Inferior parietal cortex (tissue), 1 donor: ENCODE data around the gene ENKD1.

Experiments used
- DNase-seq: peaks from one replicate; pipeline ENCODE4 v3.0.0-alpha.2; 2016; ENCODE audit errors: extremely low spot score

Gene ENKD1

DNA sequence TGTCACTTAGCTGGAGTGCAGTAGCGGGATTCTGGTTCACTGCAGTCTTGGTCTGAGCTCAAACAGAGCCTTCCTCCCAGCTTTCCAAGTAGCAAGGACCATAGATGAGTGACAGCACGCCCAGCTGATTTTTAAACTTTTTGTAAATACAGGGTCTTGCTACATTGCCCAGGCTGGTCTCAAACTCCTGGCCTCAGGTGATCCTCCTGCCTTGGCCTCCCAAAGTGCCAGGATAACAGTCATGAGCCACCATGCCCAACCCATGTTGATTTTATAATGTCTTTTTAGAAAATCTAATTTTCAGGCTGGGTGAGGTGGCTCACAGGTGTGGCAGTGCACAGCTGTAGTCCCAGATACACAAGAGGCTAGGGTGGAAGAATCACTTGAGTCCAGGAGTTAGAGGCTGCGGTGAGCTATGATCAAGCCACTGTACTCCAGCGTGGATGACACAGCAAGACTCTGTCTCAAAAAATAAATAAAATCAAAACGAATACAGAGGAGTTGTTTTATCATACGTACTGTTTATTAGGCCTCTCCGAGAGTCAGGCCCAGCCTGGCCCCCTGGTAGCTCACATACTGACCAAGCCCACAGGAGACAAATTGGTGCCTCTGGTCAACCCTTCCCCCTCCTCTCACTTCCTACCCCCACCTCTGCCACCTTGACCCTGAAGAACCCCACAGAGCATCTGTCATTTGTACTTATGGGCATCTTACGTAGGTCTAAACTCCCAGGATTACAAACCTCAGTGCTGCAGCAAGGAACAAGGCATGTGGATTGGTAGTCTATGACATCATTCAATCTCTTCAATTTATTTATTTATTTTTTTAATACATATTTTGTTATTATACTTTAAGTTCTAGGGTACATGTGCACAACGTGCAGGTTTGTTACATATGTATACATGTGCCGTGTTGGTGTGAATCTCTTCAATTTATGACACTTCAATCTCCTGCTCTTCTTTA lies 13.7 kb upstream of the ENKD1 start:
- DNase-seq: no peak

DNA sequence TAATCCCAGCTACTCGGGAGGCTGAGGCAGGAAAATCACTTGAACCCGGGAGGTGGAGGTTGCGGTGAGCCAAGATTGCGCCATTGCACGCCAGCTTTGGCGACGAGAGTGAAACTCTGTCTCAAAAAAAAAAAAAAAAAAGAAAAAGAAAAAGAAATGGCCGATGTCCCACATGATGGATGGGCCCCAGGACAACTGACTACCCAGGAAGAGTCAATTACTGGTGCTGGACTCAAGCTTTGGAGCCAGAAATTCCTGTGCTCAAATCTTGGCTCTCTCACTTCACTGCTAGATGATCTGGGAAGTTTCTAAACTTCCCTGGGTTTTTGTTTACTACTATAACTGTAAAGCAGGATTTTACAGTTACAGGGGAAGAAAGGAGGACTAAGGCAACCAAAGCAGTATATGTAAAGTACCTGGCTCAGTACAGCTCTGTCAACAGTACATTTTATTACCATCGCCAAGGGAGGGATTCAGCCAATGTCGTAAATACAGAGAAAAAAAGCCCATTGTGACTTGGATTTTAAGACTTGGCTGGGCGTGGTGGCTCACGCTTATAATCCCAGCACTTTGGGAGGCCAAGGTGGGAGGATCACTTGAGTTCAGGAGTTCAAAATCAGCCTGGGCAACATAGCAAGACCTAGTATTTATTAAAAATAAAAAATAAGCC lies 11.9 kb upstream of the ENKD1 start:
- no peak for DNase-seq

DNA sequence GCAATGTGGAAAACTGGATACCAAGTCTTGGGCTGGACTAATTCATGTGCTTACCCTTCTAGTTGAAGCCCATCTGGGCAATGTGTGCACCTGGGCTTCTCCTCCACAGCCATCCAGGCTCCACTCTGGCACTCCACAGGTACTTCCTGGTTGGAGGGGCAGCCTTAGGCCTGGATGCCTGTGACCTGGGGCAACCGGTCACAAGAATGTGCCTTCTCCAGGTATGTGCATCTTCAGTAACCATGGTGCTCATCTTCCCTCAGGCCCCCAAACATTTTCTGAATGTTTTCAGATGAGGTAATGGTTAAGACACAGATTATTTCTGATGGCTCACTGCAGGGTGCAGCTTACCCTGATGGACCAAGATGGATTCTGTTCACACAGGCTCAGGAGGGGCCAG lies 11.2 kb upstream of the ENKD1 start:
- no peak for DNase-seq

- no peak for DNase-seq
Measured at GRCh38 chr16:67676939-67677338, 10.4 kb upstream of the ENKD1 start.

GRCh38 chr16:67676516-67676915 lies 10.0 kb upstream of the ENKD1 start:
- DNase-seq: no peak

DNA sequence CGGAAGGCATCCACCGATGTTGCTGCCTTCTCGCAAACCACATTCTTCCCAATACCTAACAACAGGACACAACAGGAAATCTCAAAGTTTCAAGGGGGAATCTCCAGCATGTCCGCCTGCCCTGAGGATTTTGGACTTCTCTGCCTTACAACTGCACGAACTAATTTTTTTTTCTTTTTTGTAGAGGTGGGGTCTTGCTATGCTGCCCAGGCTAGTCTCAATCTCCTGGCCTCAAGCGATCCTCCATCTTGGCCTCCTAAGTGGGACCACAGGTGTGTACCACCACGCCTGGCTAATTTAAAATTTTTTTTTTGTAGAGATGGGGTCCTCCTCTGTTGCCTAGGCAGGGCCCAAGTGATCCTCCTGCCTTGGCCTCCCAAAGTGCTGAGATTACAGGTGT lies 9.4 kb upstream of the ENKD1 start:
- DNase-seq: no peak

DNA sequence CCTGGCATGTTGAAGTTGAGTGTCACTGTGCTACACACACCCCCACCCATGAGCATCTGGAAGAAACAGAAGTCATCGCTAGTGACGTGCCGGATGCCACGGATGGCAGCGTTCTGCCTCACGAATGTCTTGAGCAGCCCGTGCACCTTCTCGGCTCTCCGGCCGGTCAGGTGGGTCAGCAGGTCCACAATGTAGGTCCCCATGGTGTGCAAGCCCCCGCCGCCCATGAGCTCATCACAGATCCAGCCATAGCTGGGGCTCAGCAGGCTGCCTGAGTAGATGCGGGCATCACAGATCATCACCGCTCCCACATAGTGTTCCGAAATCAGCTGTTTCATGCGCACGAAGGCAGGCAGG lies 9.0 kb upstream of the ENKD1 start:
- no peak for DNase-seq

- DNase-seq: no peak
Measured at GRCh38 chr16:67674851-67675578, 8.5 kb upstream of the ENKD1 start.

GRCh38 chr16:67673712-67674580 lies 7.4 kb upstream of the ENKD1 start:
- no peak for DNase-seq

GRCh38 chr16:67672739-67673662 lies 6.5 kb upstream of the ENKD1 start:
- peak; percentile 66 for DNase-seq

DNA sequence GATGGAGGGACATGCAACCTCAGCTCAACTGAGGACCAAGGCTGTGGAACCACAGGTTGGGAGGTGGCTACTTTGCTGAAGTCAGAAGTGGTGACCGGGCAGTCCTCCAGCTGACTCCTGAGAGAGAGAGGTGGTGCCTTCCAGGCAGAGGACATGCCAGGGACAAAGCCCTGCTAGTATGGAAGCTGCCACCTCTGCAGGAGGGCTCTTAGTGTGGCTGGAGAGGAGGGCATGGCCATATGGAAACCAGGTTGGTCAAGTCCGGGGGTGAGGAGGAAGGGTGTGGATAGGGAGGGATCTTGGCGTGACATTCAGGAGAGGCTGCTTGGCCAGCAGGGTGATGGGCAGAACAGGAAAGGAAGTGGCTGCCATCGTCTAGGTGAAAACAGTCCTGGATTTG lies 5.8 kb upstream of the ENKD1 start:
- DNase-seq: no peak

DNA sequence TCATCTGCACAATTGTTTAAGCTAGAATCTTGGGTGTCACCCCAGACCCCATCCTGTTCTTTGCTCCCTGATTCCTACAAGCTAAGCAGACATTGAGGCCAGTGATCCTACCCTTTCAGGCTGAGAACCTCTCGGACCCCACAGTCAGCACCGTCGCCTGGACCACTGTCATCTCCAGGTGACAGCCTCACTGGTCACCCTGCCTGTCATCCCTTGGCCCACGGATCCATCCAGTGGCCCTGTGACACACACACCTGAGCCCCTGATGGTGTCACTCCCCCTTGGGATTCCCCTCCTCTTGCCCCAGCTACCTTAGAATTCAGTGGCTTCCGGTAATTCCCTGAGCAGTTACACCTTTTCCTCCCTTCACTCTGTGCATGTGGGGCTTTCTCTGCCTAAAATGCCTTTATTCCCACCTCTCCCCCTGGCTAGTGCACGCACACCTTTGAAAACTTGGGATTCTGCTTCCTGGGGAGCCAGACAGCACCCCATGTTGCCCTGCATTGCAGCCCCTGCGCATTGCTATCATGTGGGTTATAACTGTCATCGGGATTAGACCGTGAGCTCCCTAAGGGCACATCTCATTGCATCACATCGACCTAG lies 3.0 kb upstream of the ENKD1 start:
- DNase-seq: no peak

DNA sequence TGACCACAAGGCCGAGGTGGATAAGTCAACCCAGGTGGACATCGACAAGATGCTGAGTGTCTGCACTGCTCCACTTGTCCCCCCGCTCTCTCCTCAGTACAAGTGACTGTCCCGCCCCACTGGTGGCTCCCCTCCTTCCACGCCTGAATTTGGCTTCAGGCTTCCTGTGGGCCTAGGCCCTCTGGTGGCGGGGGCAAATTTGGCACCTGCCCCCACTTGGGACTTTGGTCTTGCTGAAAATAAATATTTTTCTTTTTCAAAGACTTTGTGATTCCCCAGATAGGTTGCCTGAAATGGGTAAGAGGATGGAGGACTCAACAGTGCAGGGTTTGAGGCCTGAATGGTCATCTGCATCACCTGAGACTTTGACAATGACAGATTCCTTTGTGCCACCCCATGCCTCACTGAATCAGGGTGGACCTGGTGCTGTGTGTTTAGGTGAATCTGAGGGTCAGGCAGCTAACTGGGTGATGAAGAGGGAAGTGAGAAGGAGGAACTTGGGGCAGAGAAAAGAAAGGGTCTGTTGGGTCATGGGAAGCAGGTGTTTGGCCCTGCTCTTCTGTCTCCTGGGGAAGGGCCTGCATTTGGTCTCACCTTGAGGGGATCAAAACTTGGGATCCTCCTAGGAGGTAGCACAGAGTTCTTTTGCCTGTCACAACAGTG lies 2.1 kb upstream of the ENKD1 start:
- DNase-seq: no peak

- peak; percentile 82 for DNase-seq
Measured at GRCh38 chr16:67667817-67668494, 1.4 kb upstream of the ENKD1 start.

DNA sequence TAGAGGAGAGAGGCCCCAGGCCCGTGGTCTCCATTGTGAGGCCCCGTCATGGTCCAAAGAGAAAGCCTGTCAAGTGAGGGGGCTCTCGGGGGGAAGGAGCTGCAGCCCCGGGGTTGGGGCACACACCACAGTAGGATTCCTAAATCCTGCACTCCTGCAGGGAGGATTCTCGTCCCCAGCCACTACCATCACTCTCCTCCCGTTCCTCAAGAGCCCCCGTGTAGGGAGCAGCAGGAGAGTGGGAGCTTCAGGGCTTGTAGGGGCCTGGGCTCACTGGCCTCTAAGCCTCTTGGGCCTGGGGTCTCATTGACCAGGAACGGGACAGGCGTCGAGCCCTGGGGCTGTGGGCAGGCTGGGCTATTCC lies 885 bp upstream of the ENKD1 start:
- DNase-seq: no peak

DNA sequence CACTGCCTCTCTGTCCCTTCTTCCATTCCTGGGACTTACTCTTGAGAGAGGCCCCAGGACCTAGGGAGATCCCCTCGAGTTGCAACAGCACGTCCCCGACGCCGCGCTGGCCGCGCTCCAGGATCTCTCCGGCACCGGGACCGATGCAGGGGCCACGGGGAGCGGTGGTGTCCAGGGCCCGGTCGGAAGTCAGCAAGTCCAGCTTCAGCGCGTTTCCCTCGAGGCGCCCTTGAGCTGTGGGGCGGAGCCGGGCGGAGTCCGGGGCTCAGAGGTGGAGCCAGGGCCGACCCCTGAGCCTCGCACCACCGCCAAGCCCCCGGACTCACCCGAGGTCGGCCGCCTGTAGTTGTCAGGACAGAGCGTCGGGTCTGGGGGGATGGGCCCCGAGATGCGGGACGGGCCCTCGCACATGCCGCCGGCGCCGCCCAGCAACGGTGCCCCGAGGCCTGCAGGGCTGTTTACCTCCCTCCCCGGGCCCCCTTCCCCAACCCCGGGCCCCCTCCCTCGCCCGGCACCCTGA lies 458 bp downstream of the ENKD1 start:
- no peak for DNase-seq

GRCh38 chr16:67665598-67665997 lies 952 bp downstream of the ENKD1 start:
- DNase-seq: no peak

DNA sequence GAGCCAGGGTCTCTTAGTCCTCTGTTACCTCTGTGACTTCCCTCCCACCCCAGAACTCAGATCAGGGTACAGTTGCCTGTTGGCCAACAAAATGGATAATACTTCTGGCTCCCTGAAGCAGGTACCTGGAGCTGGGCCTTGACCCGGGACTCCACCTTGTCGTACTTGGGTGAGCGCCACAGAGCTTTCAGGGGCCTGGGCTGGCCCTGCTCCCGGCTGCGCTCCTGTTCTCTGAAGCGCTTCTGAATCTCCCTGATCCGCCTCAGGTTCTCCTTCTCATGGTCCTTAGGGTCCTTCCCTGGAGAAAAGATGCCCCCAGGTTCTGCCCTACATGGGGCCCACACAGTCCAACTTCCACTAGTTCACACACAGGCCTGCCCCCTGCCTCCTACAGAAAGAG lies 1.7 kb downstream of the ENKD1 start:
- no peak for DNase-seq

DNA sequence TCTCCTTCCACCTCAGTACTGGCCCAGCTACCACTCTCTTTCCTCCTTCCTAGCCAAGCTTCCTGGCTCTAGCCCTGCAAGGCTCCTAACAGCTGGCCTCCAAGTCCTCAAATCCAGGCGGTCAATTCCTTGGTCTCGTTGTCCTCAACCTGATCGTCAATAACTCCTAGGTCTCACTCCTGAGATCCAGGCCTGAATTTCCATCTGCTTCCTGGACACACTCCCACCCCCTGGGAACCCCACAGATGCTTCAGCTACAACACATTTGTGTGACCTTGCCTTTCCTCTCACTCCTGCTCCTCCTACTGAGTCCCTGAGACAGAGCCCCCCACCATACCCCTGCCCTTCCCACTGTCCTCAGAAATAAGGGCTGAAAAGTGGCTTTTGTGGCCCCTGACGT lies 2.3 kb downstream of the ENKD1 start:
- DNase-seq: no peak
